HL-60 (cell line): Measurements from ENCODE around the gene TRABD2B.

Source experiments
- DNase-seq, 2 experiments: peaks; one replicate each; pipeline ENCODE4 v3.0.0-alpha.2; 2010 to 2020; ENCODE audit warnings: low read depth in 1 of 2, low spot score in 1 of 2
- H3K27ac ChIP-seq: fragments of 250-450 bp; sonication (Bioruptor Pico); replicated peaks from 2 replicates; pipeline ENCODE4 v1.5.1; 2020; ENCODE audit warnings: mild to moderate bottlenecking, moderate library complexity
- H3K27me3 ChIP-seq: fragments of 250-450 bp; sonication (Bioruptor Pico); 2 replicates; pipeline ENCODE4 v1.5.1; 2021; ENCODE audit warnings: mild to moderate bottlenecking, moderate library complexity; ENCODE audit not compliant: insufficient read depth, poor library complexity, severe bottlenecking
- H3K4me3 ChIP-seq: replicated peaks from 2 replicates; pipeline ENCODE4 v1.5.1; 2011; ENCODE audit warnings: mild to moderate bottlenecking, control low read depth, low read length; ENCODE audit not compliant: insufficient read depth
- GABPA ChIP-seq: IDR thresholded peaks from 2 replicates; pipeline ENCODE4 v1.6.1; 2012; ENCODE audit warnings: low read depth
- POLR2AphosphoS5 ChIP-seq: IDR thresholded peaks from 2 replicates; pipeline ENCODE4 v1.6.1; 2012; ENCODE audit warnings: low read depth
- REST ChIP-seq: IDR thresholded peaks from 2 replicates; pipeline ENCODE4 v1.6.1; 2012; ENCODE audit warnings: low read depth; ENCODE audit not compliant: insufficient replicate concordance
- SPI1 ChIP-seq: IDR thresholded peaks from 2 replicates; pipeline ENCODE4 v1.6.1; 2012; ENCODE audit warnings: low read depth, mild to moderate bottlenecking, borderline replicate concordance
- TF ChIP-seq, protein P1 (sequence below): IDR thresholded peaks from one replicate; pipeline ENCODE4 v1.5.1; 2011; ENCODE audit warnings: low read length, control low read depth, inconsistent platforms; ENCODE audit not compliant: insufficient read depth

The TRABD2B gene

GRCh38 chr1:47803815-47804501 lies 193.2 kb downstream of the TRABD2B start:
- no peak for DNase-seq

GRCh38 chr1:47797575-47797974 lies 199.6 kb downstream of the TRABD2B start:
- Histone ChIP-seq H3K27ac (no peak overlapping the region), H3K4me3 (no peak overlapping the region), H3K27me3 (no peaks in the 10 kb centered on the region)
- TF ChIP-seq, protein P1, sequence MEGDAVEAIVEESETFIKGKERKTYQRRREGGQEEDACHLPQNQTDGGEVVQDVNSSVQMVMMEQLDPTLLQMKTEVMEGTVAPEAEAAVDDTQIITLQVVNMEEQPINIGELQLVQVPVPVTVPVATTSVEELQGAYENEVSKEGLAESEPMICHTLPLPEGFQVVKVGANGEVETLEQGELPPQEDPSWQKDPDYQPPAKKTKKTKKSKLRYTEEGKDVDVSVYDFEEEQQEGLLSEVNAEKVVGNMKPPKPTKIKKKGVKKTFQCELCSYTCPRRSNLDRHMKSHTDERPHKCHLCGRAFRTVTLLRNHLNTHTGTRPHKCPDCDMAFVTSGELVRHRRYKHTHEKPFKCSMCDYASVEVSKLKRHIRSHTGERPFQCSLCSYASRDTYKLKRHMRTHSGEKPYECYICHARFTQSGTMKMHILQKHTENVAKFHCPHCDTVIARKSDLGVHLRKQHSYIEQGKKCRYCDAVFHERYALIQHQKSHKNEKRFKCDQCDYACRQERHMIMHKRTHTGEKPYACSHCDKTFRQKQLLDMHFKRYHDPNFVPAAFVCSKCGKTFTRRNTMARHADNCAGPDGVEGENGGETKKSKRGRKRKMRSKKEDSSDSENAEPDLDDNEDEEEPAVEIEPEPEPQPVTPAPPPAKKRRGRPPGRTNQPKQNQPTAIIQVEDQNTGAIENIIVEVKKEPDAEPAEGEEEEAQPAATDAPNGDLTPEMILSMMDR, result no peak
- TF ChIP-seq GABPA (no peak), SPI1 (no peak), POLR2AphosphoS5 (no peak)
- no peak for DNase-seq

More at GRCh38 chr1:47803815-47804501, 193.2 kb downstream of the TRABD2B start:
- no peaks in the 10 kb centered on the region for H3K27me3 ChIP-seq
- no peak overlapping the region for H3K27ac ChIP-seq
- TF ChIP-seq GABPA (no peak), POLR2AphosphoS5 (no peak), SPI1 (no peak), REST (no peak)
- H3K4me3 ChIP-seq, result no peak overlapping the region

- DNase-seq, result no peak
- Histone ChIP-seq H3K4me3 (no peak overlapping the region), H3K27ac (no peak overlapping the region), H3K27me3 (no peaks in the 10 kb centered on the region)
- no peak for TF ChIP-seq REST
- TF ChIP-seq POLR2AphosphoS5, result no peak
- TF ChIP-seq, protein P1, result no peak
- no peak for TF ChIP-seq SPI1
Observed at GRCh38 chr1:47796626-47797025, 200.6 kb downstream of the TRABD2B start.

- Histone ChIP-seq H3K4me3 (no peak overlapping the region), H3K27ac (no peak overlapping the region), H3K27me3 (no peaks in the 10 kb centered on the region)
- no peak for DNase-seq
- TF ChIP-seq POLR2AphosphoS5 (no peak), SPI1 (no peak), REST (no peak), GABPA (no peak)
- TF ChIP-seq, protein P1, result no peak
Observed at GRCh38 chr1:47795102-47795501, 202.1 kb downstream of the TRABD2B start.
